HFF-Myc (cell line): ENCODE data around the gene GPC4.

Source experiments
- DNase-seq: peaks from one replicate; pipeline ENCODE4 v3.0.0-alpha.2; 2011; ENCODE audit warnings: low read depth; ENCODE audit errors: extremely low read depth
- H3K4me3 ChIP-seq: replicated peaks from 2 replicates; pipeline ENCODE4 v1.5.1; 2011; ENCODE audit warnings: low read depth, mild to moderate bottlenecking, control low read depth, low read length
- CTCF ChIP-seq: IDR thresholded peaks from 2 replicates; pipeline ENCODE4 v1.5.1; 2012; ENCODE audit warnings: mild to moderate bottlenecking, low read depth, low read length, control low read depth; ENCODE audit errors: missing control alignments

GPC4 gene

GRCh38 chrX:133412246-133412645, 3.0 kb downstream of the GPC4 start:
- no peak for TF ChIP-seq CTCF
- H3K4me3 ChIP-seq = no peak overlapping the region
- no peak for DNase-seq

- DNase-seq = no peak
- H3K4me3 ChIP-seq = no peak overlapping the region
- TF ChIP-seq CTCF = no peak
Observed at GRCh38 chrX:133410550-133410949, 4.7 kb downstream of the GPC4 start.

GRCh38 chrX:133405498-133406185, 9.6 kb downstream of the GPC4 start:
- TF ChIP-seq CTCF = no peak
- no peak for DNase-seq
- no peak overlapping the region for H3K4me3 ChIP-seq

- no peak overlapping the region for H3K4me3 ChIP-seq
- DNase-seq = no peak
- no peak for TF ChIP-seq CTCF
Observed at GRCh38 chrX:133403984-133404383, 11.3 kb downstream of the GPC4 start.

- H3K4me3 ChIP-seq = no peak overlapping the region
- no peak for TF ChIP-seq CTCF
- no peak for DNase-seq
Observed at GRCh38 chrX:133402830-133403625, 12.3 kb downstream of the GPC4 start.

GRCh38 chrX:133402042-133402453, 13.2 kb downstream of the GPC4 start:
- no peak for DNase-seq
- H3K4me3 ChIP-seq = no peak overlapping the region

More at GRCh38 chrX:133402042-133402453, 13.2 kb downstream of the GPC4 start:
- no peak for TF ChIP-seq CTCF
